Mucosa of rectum (tissue), 2 donors: ENCODE data around the gene ARID2.

Source experiments
- H3K27ac ChIP-seq, 2 donors: one replicate each; pipeline ENCODE4 v1.7.0; 2013; ENCODE audit warnings: inconsistent platforms in 2 of 2, low read depth in 2 of 2, low read length in 2 of 2
- H3K27me3 ChIP-seq, 2 donors: one replicate each; pipeline ENCODE4 v1.7.0; 2013; ENCODE audit warnings: low read length in 2 of 2; ENCODE audit not compliant: control insufficient read depth in 2 of 2, insufficient read depth in 2 of 2
- H3K36me3 ChIP-seq, 2 donors: one replicate each; pipeline ENCODE4 v1.7.0; 2013; ENCODE audit warnings: low read length in 2 of 2; ENCODE audit not compliant: control insufficient read depth in 2 of 2, insufficient read depth in 2 of 2
- H3K4me1 ChIP-seq, 2 donors: one replicate each; pipeline ENCODE4 v1.7.0; 2013; ENCODE audit warnings: low read length in 2 of 2, mild to moderate bottlenecking in 1 of 2; ENCODE audit not compliant: control insufficient read depth in 2 of 2, insufficient read depth in 2 of 2
- H3K4me3 ChIP-seq, 2 donors: one replicate each; pipeline ENCODE4 v1.7.0; 2013; ENCODE audit warnings: low read length in 2 of 2
- H3K9ac ChIP-seq, 2 donors: one replicate each; pipeline ENCODE4 v1.7.0; 2013; ENCODE audit warnings: low read length in 2 of 2, low read depth in 1 of 2, mild to moderate bottlenecking in 1 of 2
- H3K9me3 ChIP-seq, 2 donors: one replicate each; pipeline ENCODE4 v1.7.0; 2013; ENCODE audit warnings: low read length in 2 of 2; ENCODE audit not compliant: control insufficient read depth in 2 of 2
- donor health status: healthy.
- donor health status: Normal muscosa, but diverticular disease.

The ARID2 gene

DNA sequence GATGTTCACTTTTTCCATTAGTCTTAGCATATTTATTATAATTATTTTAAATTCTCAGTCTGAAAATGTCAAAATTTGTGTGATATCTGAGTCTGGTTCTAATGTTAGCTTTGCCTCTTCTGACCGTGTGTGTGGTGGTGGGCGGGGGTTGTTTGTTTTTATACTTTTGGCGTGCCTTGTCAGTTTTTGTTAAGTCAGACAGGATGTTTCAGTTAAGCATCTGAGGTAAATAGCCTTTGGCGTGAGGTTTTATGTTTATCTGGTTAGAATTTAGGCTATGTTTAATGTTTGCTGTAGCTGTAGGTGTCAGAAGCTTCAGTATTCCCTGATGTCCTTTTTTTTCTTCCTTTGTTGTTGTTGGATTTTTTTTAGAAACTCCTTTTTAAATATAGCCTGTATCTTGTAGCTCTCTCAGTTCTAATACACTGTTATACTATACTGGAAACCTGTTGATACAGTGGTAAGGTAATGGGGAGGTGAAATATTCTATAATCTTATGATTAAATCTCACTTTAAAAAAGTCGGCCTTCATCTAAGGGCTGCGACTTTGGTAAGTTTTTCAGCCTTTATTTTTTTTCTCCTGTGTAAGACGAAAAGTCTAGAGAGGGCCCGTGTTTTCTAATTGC is 149.2 kb downstream of the ARID2 start:
- Histone ChIP-seq H3K9ac (no peak overlapping the region), H3K27me3 (no peaks in the 10 kb centered on the region), H3K36me3 (peaks cover 17 to 26% of the 10 kb centered on the region in 2 donors), H3K27ac (no peak overlapping the region), H3K9me3 (no peaks in the 10 kb centered on the region), H3K4me1 (no peaks in the 10 kb centered on the region), H3K4me3 (no peak overlapping the region)

DNA sequence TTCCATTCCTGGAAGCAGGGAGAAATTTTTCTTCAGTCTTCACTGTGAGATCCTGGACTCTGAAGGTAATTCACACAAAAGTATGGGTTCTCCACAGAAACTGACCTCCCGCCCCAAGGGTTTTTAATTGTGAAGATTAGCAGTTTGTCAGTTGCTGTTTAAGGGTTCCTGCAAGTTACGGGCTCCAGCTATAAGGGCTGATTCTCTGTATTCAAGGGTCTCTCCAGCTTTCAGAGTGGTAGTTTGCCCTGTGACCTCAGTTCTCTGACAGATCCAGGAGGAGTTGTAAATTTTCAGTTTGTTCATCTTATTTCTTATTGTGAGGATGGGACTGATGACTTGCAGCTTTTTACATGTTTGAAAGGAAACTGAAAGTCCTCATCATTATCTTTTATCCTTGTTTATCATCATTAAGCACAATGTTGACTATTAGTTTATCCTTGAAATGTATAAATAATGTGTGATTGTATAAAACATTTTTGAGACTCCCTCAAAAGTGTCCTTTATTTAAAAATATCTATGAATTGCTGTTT is 149.9 kb downstream of the ARID2 start:
- no peak overlapping the region for H3K27ac ChIP-seq
- no peaks in the 10 kb centered on the region for H3K27me3 ChIP-seq
- H3K9me3 ChIP-seq = no peaks in the 10 kb centered on the region
- H3K9ac ChIP-seq = no peak overlapping the region
- no peak overlapping the region for H3K4me3 ChIP-seq
- peaks cover 12 to 26% of the 10 kb centered on the region in 2 donors for H3K36me3 ChIP-seq
- H3K4me1 ChIP-seq = no peaks in the 10 kb centered on the region

DNA sequence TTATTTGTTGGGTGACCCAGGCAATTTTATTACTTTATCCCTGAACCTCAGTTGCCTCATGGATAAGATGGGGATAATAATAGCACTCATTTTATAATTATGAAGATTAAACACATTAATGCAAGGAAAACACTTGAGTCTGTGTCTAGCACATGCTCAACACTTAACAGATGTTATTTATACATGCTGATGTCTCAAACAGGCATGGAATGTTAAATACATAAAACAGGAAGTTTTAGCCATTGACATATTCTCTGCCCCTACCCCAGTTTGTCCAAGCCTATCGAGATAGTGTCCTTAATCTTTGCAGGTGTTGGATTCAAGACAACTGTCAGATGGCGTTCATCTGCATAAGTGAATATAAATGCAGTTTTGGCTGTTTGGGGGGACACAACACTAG is 151.0 kb downstream of the ARID2 start:
- peaks cover 4 to 20% of the 10 kb centered on the region in 2 donors for H3K36me3 ChIP-seq
- H3K4me1 ChIP-seq = no peaks in the 10 kb centered on the region
- H3K27me3 ChIP-seq = no peaks in the 10 kb centered on the region
- H3K27ac ChIP-seq = no peak overlapping the region
- H3K9me3 ChIP-seq = no peaks in the 10 kb centered on the region
- no peak overlapping the region for H3K9ac ChIP-seq
- no peak overlapping the region for H3K4me3 ChIP-seq

DNA sequence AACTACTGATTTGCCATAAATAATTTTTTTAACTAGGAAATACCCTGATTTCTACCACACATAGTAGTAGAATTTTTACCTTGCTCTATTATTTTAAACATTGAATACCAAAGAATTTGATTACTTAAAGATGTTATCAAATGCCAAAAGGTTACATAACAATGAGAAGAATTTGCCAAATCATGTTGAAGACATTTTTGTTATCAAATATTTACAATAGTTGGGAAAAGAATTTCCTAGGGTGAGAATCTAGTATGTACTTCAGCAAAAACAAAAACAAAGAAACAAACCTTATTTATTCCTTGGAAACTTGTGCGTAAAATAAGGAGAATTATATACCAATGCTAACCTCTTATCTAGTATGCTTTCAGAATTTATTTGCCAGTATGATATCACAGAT is 153.7 kb downstream of the ARID2 start:
- Histone ChIP-seq H3K36me3 (peaks cover 0 to 26% of the 10 kb centered on the region in 2 donors), H3K27me3 (no peaks in the 10 kb centered on the region), H3K4me1 (no peaks in the 10 kb centered on the region)

DNA sequence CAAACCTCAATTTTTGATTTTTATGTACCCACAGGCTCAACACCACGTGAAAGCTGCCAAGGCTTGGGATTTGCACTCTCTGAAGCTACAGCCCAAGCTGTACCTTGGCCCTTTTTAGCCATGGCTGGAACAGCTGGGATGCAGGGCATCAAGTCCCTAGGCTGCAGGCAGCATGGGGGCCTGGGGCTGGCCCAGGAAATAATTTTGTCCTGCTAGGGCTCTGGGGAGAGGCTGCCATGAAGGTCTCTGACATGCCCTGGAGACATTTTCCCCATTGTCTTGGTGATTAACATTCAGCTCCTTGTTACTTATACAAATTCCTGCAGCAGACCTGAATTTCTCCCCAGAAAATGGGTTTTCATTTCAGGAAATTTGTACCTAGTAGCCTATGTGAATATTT is 157.2 kb downstream of the ARID2 start:
- H3K27ac ChIP-seq = no peak overlapping the region
- H3K4me1 ChIP-seq = no peaks in the 10 kb centered on the region
- H3K36me3 ChIP-seq = peaks cover under 1 to 14% of the 10 kb centered on the region in 2 donors
- no peaks in the 10 kb centered on the region for H3K9me3 ChIP-seq
- no peak overlapping the region for H3K4me3 ChIP-seq
- H3K9ac ChIP-seq = no peak overlapping the region
- H3K27me3 ChIP-seq = no peaks in the 10 kb centered on the region

More for the DNA sequence above, 153.7 kb downstream of the ARID2 start:
- Histone ChIP-seq H3K9me3 (no peaks in the 10 kb centered on the region), H3K4me3 (no peak overlapping the region), H3K9ac (no peak overlapping the region), H3K27ac (no peak overlapping the region)

DNA sequence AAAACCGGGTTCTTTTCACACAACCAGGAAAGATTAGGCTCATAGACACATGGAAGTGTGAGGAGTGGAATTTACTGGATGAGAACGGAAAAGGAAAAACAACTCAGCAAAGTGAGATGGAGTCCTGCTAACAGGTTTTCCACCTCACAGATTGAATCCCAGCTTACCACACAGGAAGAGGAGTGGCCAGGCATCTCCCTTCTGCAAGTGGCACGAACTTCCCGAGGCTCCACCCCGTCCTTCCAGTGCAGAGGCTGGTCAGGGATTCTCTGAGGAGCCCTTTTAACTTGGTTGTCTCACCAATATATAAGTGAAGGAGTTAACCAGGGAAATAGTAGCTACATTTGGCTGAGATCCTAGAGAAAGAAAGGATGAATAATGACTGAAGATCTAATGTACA is 158.0 kb downstream of the ARID2 start:
- H3K36me3 ChIP-seq = peaks cover 6 to 18% of the 10 kb centered on the region in 2 donors

DNA sequence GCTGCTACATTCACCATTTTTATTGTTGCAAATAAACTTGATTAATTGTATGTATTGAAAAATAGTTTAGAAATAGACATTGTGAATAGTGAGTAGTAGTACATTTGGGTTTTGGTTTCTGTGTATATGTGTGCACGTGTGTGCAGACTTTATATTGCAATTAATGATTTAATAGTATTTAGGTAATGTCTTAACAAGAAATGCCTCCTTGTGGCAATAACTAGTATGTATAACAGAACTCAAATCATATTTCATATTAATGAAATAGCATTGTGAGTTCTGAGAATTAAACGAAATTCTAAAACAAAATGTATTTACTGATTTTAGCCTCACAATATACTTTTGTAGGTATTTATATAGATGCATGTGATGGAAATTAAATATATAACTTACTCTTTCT is 160.8 kb downstream of the ARID2 start:
- Histone ChIP-seq H3K9me3 (no peaks in the 10 kb centered on the region), H3K27ac (no peak overlapping the region), H3K36me3 (peaks cover 26 to 40% of the 10 kb centered on the region in 2 donors), H3K9ac (no peak overlapping the region), H3K4me3 (no peak overlapping the region), H3K4me1 (no peaks in the 10 kb centered on the region), H3K27me3 (no peaks in the 10 kb centered on the region)

More for the DNA sequence above, 158.0 kb downstream of the ARID2 start:
- no peaks in the 10 kb centered on the region for H3K27me3 ChIP-seq
- no peaks in the 10 kb centered on the region for H3K9me3 ChIP-seq
- no peak overlapping the region for H3K27ac ChIP-seq
- H3K4me3 ChIP-seq = no peak overlapping the region
- no peaks in the 10 kb centered on the region for H3K4me1 ChIP-seq
- no peak overlapping the region for H3K9ac ChIP-seq

DNA sequence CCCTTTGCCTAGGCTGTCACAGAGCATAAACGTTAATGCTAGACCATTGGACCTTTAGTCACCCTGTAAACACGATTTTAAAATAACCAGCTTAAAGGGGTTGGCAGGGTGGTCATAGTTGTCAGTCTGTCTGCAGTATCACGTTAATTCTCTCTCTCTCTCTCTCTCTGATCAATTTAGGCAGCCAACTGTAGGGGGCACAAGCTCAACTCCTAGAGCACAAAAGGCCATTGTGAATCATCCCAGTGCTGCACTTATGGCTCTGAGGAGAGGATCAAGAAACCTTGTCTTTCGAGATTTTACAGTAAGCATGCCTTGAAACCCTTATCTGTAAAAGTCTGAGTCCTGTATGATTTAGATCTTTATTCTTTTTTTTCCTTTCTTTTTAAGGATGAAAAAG is 163.7 kb downstream of the ARID2 start:
- no peak overlapping the region for H3K27ac ChIP-seq
- no peaks in the 10 kb centered on the region for H3K4me1 ChIP-seq
- H3K9ac ChIP-seq = no peak overlapping the region
- no peaks in the 10 kb centered on the region for H3K27me3 ChIP-seq
- no peak overlapping the region for H3K4me3 ChIP-seq
- no peaks in the 10 kb centered on the region for H3K9me3 ChIP-seq
- H3K36me3 ChIP-seq = peaks cover 36 to 44% of the 10 kb centered on the region in 2 donors

DNA sequence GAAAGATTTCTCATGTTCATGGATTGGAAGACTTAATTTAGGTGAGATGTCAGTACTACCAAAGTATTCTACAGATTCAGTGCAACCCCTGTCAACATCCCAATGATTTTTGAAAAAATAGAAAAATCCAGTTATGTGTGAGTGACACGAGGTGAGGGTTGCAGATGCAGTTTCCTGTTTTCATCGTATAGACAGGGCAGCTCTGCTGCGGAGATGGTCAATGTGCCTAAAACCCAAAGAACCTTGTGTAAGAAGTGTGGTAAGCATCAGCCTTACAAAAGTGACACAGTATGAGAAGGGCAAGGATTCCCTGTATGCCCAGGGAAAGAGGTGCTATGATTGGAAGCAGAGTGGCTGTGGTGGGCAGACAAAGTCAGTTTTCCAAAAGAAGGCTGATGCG is 166.5 kb downstream of the ARID2 start:
- Histone ChIP-seq H3K4me3 (no peak overlapping the region), H3K4me1 (no peaks in the 10 kb centered on the region), H3K9ac (no peak overlapping the region), H3K9me3 (no peaks in the 10 kb centered on the region), H3K36me3 (peaks cover 36 to 48% of the 10 kb centered on the region in 2 donors), H3K27ac (no peak overlapping the region), H3K27me3 (no peaks in the 10 kb centered on the region)

DNA sequence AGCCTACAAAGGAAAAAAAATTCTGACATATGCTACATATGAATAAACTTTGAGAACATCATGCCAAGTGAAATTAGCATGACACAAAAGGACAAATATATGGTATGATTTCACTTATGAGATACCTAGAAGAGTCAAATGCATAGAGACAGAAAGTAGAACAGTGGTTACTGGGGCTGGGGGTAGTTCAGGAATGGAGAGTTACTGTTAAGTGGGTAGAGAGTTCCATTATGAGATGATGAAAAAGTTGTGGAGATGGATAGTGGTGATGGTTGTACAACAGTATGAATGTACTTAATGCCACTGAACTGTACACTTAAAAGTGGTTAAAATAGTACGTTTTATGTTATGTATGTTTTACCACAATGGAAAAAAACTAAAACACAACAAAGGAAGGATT is 168.6 kb downstream of the ARID2 start:
- Histone ChIP-seq H3K4me1 (no peaks in the 10 kb centered on the region), H3K27me3 (no peaks in the 10 kb centered on the region), H3K36me3 (peaks cover 28 to 36% of the 10 kb centered on the region in 2 donors), H3K27ac (no peak overlapping the region), H3K4me3 (no peak overlapping the region), H3K9me3 (no peaks in the 10 kb centered on the region), H3K9ac (no peak overlapping the region)
